ENCODE results near the gene WT1.
A peak's percentile ranks its signal among the peaks of the same experiment; 100 is the strongest.

The WT1 gene

DNA sequence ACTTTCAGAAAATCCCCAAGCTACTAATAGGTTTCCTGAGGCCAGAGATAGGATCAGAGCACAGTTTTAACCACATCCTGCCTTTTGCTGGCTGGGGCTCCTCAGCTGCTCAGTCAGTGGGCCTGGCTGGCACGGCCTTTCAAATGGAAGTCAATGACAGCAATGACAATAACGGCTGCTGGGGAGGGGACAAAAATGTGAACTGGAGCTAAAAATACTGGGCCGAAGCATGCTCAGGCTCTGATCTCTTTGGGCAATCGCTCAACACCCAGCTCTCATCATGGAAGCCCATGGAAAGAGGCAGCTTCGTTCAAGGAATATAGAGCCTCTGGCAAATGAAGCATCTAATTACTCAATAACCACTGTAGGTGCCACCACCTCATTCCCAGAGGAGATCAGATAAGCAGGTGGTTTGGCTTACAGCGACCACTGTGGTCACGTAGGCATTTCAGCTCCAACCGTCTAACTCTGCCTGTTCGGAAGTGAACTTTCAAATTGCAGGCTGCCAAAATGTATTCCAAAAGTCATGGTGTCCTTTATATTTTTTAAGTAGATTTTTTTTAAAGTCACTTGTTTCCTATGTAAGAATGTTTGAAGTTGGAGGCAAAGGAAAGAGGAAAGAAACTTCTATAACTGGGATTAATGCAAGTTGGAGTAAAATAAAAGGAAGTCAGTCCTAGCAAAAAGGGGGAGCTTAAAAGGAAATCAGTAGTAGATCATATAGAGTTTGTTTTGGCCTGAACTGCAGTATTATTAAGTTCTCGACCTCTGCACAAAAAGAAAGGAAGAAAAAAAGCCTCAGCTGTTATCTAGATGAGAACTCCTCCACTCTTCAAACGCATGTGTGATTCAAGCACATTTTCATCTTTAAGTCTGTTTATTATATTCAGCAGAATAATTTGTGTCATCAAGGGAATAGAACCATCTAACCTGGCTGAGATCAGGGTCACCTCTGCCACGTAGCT, 14.1 kb downstream of the WT1 start:
- DNase-seq = peak; percentile 87

DNA sequence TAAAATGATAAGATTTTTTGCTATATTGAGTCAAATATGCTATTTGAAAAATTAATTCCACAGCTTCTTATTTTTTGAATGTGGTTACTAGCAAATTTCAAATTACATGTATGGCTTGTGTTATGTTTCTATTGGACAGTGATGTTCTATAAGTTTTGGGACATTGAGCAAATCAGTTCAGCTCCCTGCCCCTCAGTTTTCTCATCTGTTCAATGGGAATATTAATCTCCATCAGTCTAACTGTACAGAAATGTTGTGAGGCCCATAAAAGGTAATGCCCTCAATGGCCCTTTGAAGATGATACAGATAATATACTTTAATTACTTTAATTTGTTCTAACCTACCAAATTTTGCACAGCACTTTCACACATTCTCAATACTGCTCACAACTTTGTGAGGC, 15.2 kb downstream of the WT1 start:
- no peak for DNase-seq

DNA sequence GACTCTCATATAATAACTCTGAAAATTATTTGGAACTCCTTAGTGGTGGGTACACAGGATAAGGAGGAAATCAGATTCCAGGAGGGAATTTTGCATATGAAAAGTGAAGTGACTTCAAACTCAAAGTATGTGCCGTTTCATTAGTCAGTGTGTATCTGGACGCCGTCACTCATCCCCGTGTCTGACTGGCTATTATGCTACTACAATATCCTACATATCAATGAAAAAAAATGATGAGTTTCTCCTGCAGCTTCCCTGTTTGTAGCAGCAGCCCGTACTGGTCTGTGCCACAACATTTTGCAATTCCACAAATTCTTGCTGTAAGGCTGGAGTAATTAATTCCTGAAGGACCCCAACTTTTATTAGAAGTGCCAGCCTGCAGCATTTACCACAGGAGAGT, 16.5 kb downstream of the WT1 start:
- DNase-seq = no peak

DNA sequence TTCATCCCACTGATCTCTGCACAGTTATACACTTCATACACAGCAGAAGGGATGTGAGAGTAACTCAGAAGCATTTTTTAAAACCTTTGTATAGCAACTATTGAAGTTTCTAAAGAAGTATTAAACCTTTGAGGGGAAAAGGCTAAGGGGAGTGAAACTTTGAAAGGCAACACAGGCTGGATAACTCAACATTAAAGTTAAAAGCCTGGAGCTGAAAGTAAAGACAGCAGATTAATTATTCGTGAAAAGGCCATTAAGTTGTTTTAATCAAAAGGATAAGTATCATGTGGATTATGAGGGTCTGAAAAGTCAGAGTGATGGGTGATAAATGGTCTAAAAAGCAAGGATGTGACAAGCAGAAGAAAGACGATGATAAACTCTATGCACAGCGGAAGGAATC, 17.5 kb downstream of the WT1 start:
- no peak for DNase-seq

DNA sequence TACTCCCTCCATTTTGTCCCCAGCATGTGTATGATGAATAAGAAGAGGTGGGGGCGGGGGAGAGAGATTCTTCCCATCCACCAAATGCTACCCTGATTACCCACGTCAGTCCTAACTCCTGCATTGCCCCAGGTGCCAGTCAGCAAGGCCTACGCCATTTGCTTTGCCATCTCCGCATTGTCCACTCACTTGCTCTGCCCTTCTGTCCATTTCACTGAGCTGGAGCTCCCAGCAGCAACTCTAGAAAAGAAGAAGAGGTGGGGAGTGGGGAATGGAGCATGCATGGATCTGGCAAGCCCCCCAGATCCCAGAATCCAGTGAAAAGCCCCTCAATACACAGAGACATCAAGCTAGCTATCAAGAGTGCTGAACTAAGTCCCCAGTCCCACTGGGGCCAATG, 19.0 kb downstream of the WT1 start:
- DNase-seq = no peak

DNA sequence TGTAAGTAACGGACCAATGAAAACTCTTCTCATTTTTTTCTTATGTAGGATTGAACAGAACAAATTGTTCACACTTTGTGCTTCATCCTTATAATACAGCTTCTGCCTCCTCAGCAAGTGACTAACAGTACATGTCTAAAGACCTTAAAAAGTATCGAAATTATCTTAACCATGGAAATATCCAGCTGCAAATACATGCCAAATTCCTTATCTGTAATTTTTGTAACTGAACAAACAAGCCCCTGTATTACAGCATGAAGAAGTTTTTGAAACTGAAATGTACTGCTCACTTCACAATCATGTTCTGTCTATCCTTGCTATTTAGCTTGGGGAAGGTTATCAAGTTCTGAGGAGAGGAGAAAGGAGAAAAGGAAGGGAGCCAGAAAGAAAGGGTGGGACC, 20.4 kb downstream of the WT1 start:
- no peak for DNase-seq

DNA sequence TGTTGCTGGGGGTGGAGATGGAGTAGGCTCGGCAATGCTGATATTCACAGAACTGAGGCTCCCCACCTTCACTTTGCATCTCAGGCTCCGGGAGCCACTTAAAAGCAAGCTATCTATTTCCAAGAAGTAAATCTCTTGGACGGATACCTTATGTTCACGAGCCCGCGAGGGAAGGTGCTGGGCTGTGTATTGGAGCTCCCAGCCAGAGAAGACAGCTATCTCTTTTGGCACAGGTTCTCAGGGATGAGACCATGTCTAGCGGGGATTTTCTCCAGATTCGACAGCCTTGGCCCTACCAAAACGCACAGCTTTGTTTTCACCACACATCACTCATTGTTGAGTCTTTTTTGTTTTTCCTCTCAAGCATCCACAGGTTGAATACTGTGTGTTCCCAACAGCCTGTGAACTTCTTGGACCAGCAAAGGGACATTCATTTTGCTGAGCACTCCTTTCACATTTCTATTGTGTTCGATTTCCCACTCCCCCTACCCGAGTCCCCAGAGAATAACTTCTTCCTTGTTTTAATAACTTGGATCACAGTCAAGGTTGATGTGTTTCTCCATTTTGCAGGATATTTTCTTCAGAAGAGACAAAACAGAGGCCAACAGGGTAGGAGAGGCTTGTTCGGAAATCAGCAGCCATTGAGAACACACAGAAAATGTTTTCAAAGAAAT, 23.3 kb downstream of the WT1 start:
- DNase-seq = no peak

DNA sequence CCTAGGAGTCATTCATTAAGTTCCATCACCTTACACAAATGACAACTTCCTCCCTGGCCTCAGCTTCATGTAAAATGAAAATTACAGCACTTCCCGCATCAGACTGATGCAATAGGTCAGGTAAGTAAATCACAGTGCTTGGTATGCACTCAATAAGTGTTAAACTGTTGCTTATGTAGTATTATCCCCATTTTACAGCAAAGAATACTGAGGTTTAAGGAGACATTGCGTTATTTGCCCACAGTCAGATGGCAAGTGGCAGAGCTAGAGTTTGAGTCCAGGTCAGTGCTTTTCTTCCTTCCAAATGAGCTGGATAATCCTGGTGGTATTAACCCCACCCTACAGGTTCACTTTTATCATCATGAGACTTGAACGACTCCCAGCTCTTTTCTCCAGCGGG, 29.7 kb downstream of the WT1 start:
- DNase-seq = no peak

DNA sequence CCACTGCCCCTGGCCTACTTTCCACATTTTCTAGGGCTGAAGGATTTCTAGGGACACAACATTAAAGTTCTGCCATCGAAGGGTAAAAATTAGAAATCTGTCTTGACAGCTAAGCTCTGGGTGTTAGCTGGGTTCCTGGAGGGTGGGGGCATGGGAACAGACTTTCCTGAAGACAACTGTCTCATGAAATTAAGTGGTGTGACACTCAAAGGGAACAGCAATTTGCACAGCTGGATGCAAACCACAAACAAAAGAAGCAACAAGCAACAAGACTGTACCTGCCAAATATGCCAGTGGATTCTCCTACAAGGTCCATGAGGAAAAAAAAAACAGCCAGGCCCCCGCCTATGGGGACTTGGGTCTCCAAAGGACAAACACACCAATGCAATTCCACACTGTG, 32.5 kb downstream of the WT1 start:
- no peak for DNase-seq

DNA sequence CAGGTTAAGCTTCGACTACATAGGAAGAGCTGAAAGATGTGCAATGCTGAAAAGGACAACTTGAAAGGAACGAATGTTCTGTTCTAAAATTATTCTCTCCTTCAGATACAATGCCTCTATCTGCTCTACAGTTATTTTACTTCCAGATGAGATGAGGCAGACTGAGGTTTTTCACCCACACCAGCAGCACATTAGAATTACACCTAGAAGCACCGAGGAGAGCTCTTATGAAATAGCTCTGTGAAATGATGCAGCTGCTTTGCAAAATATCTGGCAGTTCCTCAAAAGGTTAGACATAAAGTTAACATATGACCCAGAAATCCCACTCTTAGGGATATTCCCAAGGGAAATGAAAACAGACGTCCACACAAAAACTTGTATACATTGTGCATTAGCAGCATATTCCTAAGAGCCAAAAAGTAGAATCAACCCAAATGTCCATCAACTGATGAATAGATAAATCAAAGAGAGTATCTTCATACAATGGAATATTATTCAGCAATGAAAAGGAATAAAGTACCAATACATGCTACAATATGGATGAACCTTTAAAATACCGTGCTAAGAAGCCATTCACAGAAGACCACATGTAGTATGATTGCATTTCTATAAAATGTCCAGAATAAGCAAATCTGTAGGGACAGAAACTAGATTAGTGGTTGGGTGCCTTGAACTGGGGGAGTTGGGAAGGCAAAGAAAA, 34.5 kb downstream of the WT1 start:
- DNase-seq = no peak

DNA sequence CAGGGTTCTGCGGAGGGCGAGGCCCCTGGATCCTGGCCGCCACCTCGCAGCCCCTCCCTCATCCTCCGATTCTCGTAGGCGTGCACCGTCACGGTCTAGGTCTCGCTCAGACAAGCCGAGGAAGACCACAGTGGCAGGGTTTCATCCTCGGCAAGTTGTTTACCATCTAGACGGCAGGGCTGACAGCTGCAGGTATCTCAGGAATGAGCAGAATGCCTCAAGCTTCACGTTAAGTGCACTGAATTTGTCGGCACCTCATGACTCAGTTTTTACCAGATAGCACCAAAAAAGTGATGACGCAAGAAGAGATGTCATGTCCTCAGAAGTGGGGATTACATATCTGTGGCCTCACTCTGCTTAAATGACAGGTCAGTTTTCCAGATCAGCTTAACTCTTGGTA, 35.1 kb downstream of the WT1 start:
- no peak for DNase-seq

DNA sequence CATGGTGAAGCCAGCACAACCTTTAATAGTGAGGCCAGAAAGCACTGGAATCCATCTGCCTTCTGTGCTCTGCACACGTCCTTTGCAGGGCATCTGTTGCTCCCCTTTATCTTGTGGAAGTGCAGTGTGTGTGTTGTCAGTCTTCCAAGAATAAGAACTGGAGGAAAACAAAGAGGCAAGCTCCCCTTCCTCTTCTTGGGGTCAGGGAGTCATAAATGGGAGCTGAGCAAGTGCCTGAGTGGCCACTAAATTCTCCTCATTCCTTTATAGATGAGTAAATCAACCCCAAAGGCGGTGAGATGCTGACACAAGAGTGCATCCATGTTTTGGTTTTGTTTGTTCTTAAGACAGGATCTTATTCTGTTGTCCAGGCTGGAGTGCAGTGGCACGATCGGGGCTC, 38.3 kb downstream of the WT1 start:
- DNase-seq = no peak

DNA sequence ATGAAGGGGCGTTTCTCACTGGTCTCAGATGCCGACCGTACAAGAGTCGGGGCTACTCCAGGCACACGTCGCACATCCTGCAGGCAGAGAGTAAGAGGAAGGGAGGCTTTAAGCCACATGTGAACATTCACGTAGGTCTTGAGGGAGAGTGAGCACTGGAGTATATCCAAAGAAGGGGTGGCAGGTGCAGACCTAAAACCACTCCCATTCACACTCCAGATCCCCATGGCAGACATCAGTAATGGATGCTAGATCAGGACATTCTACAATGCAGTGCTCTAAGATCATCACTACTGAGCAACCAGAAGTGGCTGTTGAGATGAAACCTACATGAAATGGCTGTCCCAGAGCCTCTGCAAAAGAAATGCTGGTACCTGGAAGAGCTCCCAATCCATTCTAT, 39.0 kb downstream of the WT1 start:
- DNase-seq = no peak

DNA sequence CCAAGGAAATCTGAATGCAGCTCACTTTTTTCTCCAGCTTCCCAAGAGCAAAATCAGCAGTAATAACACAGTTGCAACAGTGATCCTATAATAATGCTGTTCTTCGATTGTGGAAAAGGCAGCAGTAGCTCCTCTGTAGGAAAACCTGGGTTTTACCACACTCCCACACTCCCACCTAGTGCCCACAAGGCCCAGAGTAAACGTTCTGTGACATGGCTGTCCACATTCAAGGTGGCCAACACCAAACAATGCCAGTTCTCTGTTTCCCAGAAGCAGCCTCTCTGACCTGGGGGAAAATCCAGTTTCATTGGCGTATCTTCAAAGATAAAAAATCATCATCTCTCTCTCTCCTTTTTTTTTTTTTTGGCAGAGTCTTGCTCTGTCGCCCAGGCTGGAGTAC, 40.2 kb downstream of the WT1 start:
- no peak for DNase-seq

DNA sequence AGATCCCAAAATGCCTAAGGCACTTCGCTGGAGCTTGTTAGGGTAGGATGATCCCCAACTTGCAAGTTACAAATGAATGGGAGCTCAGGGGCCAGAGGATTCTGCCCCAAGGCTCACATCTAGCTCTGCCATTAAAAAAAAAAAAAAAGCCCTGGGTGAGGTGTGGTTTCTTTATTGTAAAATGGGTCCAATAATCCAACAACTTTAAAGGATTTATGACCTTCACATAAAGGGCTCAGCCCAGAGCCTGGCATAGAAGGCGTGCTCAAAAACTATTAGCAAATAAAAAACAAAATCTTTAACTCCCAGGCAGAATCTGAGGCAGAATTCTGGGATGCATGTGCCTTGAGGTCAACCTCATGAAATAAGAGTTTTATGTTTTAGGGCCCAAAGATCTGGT, 42.5 kb downstream of the WT1 start:
- no peak for DNase-seq

DNA sequence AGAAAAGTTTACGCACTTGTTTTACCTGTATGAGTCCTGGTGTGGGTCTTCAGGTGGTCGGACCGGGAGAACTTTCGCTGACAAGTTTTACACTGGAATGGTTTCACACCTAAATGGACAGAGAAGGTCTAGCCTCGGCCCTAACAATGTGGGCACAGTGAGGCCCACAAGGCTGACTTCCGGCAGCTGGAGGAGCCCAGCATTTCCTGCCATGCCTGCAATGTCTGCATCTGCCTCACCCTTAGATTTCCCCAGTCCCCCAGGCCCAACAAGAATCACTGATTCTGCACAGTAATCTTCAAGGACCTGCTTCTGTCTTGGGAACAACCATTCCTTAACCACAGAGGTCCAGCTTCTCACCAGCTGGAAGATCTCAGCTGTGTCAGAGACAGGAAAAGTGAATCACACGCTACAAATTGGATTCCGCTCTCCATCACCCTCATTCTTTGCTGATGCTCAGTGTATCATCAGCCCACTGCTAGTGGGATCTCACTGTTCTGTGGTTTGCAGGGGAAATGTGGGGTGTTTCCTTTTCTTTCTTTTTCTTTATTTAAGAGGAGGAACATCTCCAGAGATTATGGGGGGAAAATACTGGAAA, 43.3 kb downstream of the WT1 start:
- DNase-seq = no peak

DNA sequence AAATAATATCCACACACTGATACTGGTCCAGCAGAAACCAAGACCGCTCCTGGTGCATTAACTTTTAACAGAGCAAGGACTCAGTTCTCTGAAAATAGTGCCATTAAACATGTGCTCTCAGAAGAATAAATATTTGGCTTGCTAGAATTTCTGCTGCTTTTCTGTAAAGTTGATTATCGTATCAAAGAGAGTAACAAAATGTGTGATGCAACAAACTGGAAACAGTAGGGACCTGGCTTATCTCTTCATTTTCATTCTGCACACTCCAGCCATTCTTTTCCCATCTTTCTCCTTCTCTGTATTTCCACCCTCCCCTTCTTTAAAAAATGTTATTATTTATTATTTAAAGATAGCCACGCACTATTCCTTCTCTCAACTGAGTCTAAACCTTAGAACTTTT, 43.9 kb downstream of the WT1 start:
- no peak for DNase-seq

DNA sequence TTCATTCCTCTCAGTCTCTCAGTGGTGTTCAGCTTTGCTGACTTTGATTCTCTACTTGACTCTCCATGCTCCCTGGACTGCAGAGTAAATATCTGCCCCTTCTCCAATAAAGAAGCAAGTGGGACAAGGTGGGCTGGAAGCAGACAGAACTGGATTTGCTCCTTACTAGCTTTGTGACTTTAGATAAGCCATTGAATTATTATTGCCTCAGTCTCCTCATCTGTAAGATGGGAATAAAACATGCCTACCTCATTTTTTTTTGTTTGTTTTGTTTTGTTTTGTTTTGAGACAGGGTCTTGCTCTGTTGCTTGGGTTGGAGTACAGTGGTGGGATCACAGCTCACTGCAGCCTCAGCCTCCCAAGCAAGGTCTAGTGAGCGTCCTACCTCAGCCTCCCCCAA, 44.6 kb downstream of the WT1 start:
- DNase-seq = no peak

DNA sequence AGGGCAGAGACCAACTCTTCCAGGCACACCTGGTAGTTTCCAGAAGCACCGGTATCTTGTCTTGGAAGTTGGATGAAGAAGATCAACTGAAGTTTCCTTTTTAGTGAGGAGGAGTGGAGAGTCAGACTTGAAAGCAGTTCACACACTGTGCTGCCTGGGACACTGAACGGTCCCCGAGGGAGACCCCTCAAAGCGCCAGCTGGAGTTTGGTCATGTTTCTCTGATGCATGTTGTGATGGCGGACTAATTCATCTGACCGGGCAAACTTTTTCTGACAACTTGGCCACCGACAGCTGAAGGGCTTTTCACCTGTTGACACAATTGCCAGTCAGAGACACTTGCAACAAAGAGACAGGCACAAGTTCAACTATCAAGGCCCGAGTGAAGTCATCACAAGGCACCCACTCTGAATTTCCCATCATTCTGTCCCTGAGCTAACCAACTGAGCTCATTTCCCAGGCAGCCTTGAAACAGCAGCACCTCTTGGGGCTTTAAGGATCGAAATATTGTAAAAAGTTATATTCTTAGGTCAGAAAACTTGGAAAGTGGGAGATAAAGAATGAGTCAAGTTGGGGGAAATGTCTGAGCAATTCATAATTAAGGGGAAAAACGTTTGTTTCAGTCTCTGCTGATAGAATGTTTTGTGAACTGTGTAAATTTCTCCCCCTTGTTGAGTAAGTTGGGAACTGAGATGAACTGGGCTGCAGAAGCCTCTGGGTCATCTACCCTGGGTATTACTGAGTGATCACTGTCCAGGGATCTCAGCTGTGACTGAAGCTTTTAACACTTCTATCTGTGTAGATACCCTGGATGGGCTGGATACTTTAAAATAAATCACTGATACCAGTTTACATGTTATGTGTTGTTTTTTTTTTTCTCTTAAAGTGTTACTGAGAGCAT, 46.2 kb downstream of the WT1 start:
- DNase-seq = no peak

DNA sequence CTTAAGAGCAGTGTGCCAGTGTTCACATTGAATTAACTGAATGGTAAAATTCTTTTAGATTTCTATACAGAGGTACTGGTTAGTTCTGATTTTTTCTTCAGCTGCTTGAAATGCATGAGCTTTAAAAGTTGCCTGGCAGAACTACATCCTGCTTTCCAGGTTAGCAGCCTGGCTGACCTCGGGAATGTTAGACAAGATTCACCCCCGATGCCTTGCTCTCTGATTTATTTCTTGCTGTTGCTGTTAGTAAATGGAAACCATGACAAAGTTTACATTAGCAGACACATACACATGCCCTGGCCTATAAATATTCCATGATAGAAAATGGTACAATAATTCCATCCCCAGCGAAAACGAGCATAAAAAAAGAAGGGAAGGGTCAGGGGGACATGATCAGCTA, 47.0 kb downstream of the WT1 start:
- no peak for DNase-seq

DNA sequence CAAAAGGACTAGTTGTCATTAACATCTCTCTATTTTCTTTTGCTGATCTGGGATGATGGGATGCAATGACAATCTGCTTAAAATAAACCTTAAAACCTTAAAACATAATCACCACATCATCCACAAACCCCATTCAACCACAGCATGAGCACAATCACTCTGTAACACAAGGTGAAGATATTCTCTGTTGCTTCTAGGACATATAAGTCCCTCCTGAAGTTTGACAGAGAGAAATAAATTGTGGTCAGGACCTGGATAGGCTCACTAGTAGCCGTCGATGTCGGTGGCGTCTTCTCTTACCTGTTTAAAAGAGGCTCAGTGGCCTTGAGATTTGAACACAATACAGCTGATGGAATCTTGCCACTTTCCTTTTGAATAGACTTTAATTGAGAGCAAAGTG, 47.9 kb downstream of the WT1 start:
- DNase-seq = no peak

DNA sequence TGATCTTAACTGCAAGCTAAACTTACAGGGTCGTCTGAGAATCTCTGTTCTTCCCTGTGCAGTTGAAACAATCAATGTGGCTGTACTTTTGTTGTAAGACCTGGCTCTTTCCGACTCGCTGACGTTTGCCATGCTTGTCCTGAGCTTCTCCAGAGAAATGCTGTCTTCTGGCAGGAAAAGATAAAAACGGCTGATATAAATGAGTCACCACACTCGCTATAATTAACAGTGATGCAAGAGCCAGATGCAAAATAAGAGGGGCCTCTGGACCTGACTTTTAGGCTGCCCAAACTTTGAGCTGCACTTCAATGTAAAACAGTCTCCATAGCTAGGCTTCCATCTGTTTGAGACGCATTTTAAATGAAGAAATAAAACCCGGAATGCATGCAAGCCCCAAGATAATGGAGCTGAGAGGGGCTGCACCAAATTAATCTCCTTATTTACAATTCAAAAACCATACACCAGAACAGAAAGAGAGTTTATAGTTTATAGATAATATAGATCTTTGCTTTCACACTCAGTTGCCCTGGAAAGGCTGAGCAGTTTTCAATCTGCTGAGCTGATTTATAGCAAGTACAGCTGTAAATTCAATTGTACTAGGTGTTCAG, 48.5 kb downstream of the WT1 start:
- DNase-seq = no peak
